ENCODE results near the gene RPP25L. TPM values are rescaled to one million over a fixed set of nuclear protein-coding genes. Genes with fewer than 3 reads are reported as not detected.

RPP25L gene
- total RNA-seq, 4 donors from 2014 or later, result 28.9 to 83.5 (median 54.8) TPM

- Histone ChIP-seq H3K4me1 (peaks cover 0 to 15% (median 7%) of the 10 kb centered on the region in 4 donors), H3K36me3 (no peaks in the 10 kb centered on the region), H3K27me3 (peaks cover 0 to 47% of the 10 kb centered on the region in 2 donors), H3K9me3 (no peaks in the 10 kb centered on the region), H3K27ac (no peak overlapping the region), H3K4me3 (peak overlapping the region in 3 of 4 donors; percentile 31 to 59 (median 55))
- no peak for TF ChIP-seq POLR2A (IDR thresholded peaks at IDR 0.05)
- TF ChIP-seq CTCF (IDR thresholded peaks at IDR 0.05), result no peak
- no peak for DNase-seq
Observed at GRCh38 chr9:34629491-34629808, 17.6 kb upstream of the RPP25L start.

- no peak within 1 kb of the TSS for H3K27ac ChIP-seq
- no peaks in the 10 kb centered on the region for H3K9me3 ChIP-seq
- peaks cover 0 to 52% of the 10 kb centered on the region in 2 donors for H3K27me3 ChIP-seq
- TF ChIP-seq POLR2A (IDR thresholded peaks at IDR 0.05) (no peak), CTCF (IDR thresholded peaks at IDR 0.05) (peak in 2 of 6 experiments; percentile 5 to 18)
- peaks cover 0 to 15% (median 8%) of the 10 kb centered on the region in 4 donors for H3K4me1 ChIP-seq
- no peaks in the 10 kb centered on the region for H3K36me3 ChIP-seq
- H3K4me3 ChIP-seq, result peak within 1 kb of the TSS; percentile 31 to 59 (median 54)
- DNase-seq, result peak in 1 of 3 donors; percentile 74
Observed at GRCh38 chr9:34628656-34629490, 17.0 kb upstream of the RPP25L start, which contains the start of gene ARID3C. Gene ARID3C, minus strand, starts transcription at chr9:34629066. Its CDS starts 1,052 bp downstream, at chr9:34628014.

DNA sequence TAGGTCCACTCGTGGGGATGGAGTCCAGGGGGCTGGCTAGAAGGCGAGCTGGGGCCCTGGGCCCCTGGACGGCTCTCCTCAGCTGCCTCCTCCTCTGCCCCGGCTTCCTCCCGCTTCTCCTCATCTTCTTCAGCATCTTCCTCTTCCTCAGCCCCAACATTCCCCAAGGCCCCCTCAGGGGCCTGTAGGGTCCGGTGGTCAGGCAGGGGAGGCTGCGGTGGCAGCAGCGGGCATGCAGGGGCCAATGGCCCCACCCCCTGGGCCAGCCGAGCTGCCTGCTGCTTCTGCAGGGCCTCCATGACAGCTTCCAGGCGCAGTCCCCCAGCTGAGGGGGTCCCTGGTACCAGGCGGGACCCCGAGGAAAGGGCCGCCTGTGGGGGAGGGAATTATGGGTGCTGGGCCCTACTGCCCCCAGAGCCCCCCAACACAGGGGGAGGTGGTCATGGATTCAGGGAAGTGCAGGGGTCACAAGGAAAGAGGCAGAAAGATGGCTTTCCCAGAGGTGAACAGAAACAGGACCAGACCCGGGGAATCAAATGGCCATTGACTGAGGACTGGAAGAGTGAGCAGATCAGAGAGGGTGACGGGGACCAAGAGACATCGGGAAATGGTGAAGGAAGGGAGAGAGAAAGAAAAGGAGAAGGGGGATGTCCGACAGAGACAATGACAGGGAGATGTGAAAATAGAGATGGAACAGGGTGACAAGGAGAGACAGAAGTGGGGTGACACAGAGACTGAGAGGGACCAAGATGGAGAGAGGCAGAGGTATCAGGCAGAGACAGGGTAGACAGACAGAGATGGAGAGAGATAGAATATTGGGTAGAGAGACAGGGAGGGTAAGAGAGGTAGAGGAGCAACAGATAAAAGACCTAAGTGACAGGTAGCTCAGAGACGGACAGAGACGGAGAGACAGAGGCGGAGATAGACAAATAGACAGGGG lies 16.1 kb upstream of the RPP25L start:
- Histone ChIP-seq H3K27me3 (peaks cover 3 to 61% of the 10 kb centered on the region in 2 donors), H3K4me1 (peaks cover 0 to 18% (median 11%) of the 10 kb centered on the region in 4 donors), H3K36me3 (no peaks in the 10 kb centered on the region), H3K27ac (no peak overlapping the region), H3K4me3 (peak overlapping the region; percentile 31 to 59 (median 54)), H3K9me3 (no peaks in the 10 kb centered on the region)
- TF ChIP-seq CTCF (IDR thresholded peaks at IDR 0.05) (no peak), POLR2A (IDR thresholded peaks at IDR 0.05) (no peak)
- no peak for DNase-seq

DNA sequence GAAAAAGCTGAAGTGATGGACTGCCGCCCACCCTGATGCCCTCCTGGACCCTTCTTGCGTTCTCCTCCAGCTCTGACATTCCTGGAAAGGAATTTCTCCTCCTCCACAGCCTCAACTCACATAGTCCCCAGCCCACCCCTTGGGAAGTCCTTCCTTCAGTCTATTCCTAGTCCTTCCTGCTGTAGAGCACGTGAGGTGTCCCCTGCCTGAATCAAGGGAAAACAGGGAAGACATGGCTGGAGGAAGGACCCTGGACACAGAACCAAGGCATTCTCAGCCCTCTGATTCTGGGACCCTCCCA lies 13.2 kb upstream of the RPP25L start:
- H3K27me3 ChIP-seq, result peaks cover 3 to 61% of the 10 kb centered on the region in 2 donors

More for the DNA sequence above, 13.2 kb upstream of the RPP25L start:
- Histone ChIP-seq H3K27ac (no peak overlapping the region), H3K4me1 (peaks cover 0 to 18% (median 11%) of the 10 kb centered on the region in 4 donors), H3K9me3 (no peaks in the 10 kb centered on the region), H3K4me3 (no peak overlapping the region), H3K36me3 (no peaks in the 10 kb centered on the region)
- TF ChIP-seq POLR2A (IDR thresholded peaks at IDR 0.05) (no peak), CTCF (IDR thresholded peaks at IDR 0.05) (no peak)
- no peak for DNase-seq
